ENCODE results near the gene SAMD11. TPM values are rescaled to one million over a fixed set of nuclear protein-coding genes. Genes with fewer than 3 reads are reported as not detected.
"Not testable (repeated sequence)": the region's sequence is repeated elsewhere in the genome, so short reads cannot be mapped to it uniquely, and the experiment has no call there.

SAMD11 gene
- total RNA-seq, 1 experiment from 2014 or later = 11.5 TPM

GRCh38 chr1:985126-985525 lies 61.4 kb downstream of the SAMD11 start:
- DNase-seq (ENCODE audit: low read depth, low spot score) = no peak
- CTCF ChIA-PET = interaction anchor here (0.7 to 2.8 kb wide), 6 partner anchors 8 to 307 kb away, joined by 3 to 18 read pairs (median 4); no protein-coding TSS in a partner anchor
- no peaks in the 10 kb centered on the region for H3K9me2 ChIP-seq (ENCODE audit: insufficient read depth)
- H3K79me2 ChIP-seq (ENCODE audit: insufficient read depth, low read length) = no peaks in the 10 kb centered on the region
- 0 out of 4 replicates have a peak, but pooled peaks cover 0 to 2% of the 10 kb centered on the region in 2 experiments for H3K4me1 ChIP-seq (ENCODE audit: control insufficient read depth in 1 of 2, insufficient read depth in 2 of 2, low read length in 2 of 2)
- RAD21 ChIA-PET (ENCODE audit: low non-redundant PET in 1 of 2, low total read pairs in 2 of 2, uncharacterized antibody in 2 of 2, unreplicated experiment in 2 of 2) = no interaction called here
- H3K4me3 ChIP-seq (replicated peaks in 1 of 2; ENCODE audit: low read depth in 1 of 2, low read length in 2 of 2) = no peak overlapping the region
- POLR2A ChIA-PET = interaction anchor here (1.0 kb wide), 1 partner anchor 13 kb away, joined by 3 read pairs; no protein-coding TSS in a partner anchor
- no peaks in the 10 kb centered on the region for H4K20me1 ChIP-seq (ENCODE audit: insufficient read depth)
- no peak overlapping the region for H3K9ac ChIP-seq (ENCODE audit: low read length)
- no peak for TF ChIP-seq SIN3A (IDR thresholded peaks at IDR 0.05; ENCODE audit: low read depth)
- TF ChIP-seq RAD21 (IDR thresholded peaks at IDR 0.05; ENCODE audit: low read depth) = no peak
- TF ChIP-seq POLR2AphosphoS5 (IDR thresholded peaks at IDR 0.05; ENCODE audit: low read depth, low read length) = no peak
- H3K27me3 ChIP-seq (ENCODE audit: insufficient read depth, low read length) = no peaks in the 10 kb centered on the region
- no peaks in the 10 kb centered on the region for H3K36me3 ChIP-seq (ENCODE audit: control insufficient read depth in 1 of 2, insufficient read depth in 2 of 2, low read length in 2 of 2)
- H3K4me2 ChIP-seq (ENCODE audit: low read length) = no peak overlapping the region
- intact Hi-C loops (cut with micrococcal nuclease) = loop anchor here (2.0 kb wide), 2 partner anchors 16 to 306 kb away; partner anchors contain the start of gene HES4
- H2AFZ ChIP-seq (ENCODE audit: low read depth, low read length, poor library complexity, severe bottlenecking) = no peak overlapping the region
- H3K27ac ChIP-seq (ENCODE audit: low read depth, low read length) = no peak overlapping the region
- ATAC-seq = no peak
- H3K9me3 ChIP-seq (ENCODE audit: control insufficient read depth in 1 of 2, insufficient read depth in 1 of 2, low read depth in 1 of 2, low read length in 2 of 2) = no peaks in the 10 kb centered on the region
- no TSS peak for BruUV-seq (replicated peaks)

- H3K4me3 ChIP-seq (replicated peaks in 1 of 2; ENCODE audit: low read depth in 1 of 2, low read length in 2 of 2); BruUV-seq (replicated peaks); CTCF ChIA-PET; H3K27ac ChIP-seq (ENCODE audit: low read depth, low read length); intact Hi-C loops (cut with micrococcal nuclease); H3K79me2 ChIP-seq (ENCODE audit: insufficient read depth, low read length); H4K20me1 ChIP-seq (ENCODE audit: insufficient read depth); H3K4me2 ChIP-seq (ENCODE audit: low read length); H3K9ac ChIP-seq (ENCODE audit: low read length); RAD21 ChIA-PET (ENCODE audit: low non-redundant PET in 1 of 2, low total read pairs in 2 of 2, uncharacterized antibody in 2 of 2, unreplicated experiment in 2 of 2); H3K4me1 ChIP-seq (ENCODE audit: control insufficient read depth in 1 of 2, insufficient read depth in 2 of 2, low read length in 2 of 2); H3K9me2 ChIP-seq (ENCODE audit: insufficient read depth); DNase-seq (ENCODE audit: low read depth, low spot score); H3K27me3 ChIP-seq (ENCODE audit: insufficient read depth, low read length); H3K36me3 ChIP-seq (ENCODE audit: control insufficient read depth in 1 of 2, insufficient read depth in 2 of 2, low read length in 2 of 2); H3K9me3 ChIP-seq (ENCODE audit: control insufficient read depth in 1 of 2, insufficient read depth in 1 of 2, low read depth in 1 of 2, low read length in 2 of 2); POLR2A ChIA-PET; H2AFZ ChIP-seq (ENCODE audit: low read depth, low read length, poor library complexity, severe bottlenecking); ATAC-seq: not testable (repeated sequence)
Observed at GRCh38 chr1:988061-988460, 64.3 kb downstream of the SAMD11 start.

- H3K4me3 ChIP-seq (replicated peaks in 1 of 2; ENCODE audit: low read depth in 1 of 2, low read length in 2 of 2); intact Hi-C loops (cut with micrococcal nuclease); DNase-seq (ENCODE audit: low read depth, low spot score); CTCF ChIA-PET; H3K4me2 ChIP-seq (ENCODE audit: low read length); H3K27me3 ChIP-seq (ENCODE audit: insufficient read depth, low read length); H3K9ac ChIP-seq (ENCODE audit: low read length); RAD21 ChIA-PET (ENCODE audit: low non-redundant PET in 1 of 2, low total read pairs in 2 of 2, uncharacterized antibody in 2 of 2, unreplicated experiment in 2 of 2); ATAC-seq; H2AFZ ChIP-seq (ENCODE audit: low read depth, low read length, poor library complexity, severe bottlenecking); H3K36me3 ChIP-seq (ENCODE audit: control insufficient read depth in 1 of 2, insufficient read depth in 2 of 2, low read length in 2 of 2); H3K27ac ChIP-seq (ENCODE audit: low read depth, low read length); H3K4me1 ChIP-seq (ENCODE audit: control insufficient read depth in 1 of 2, insufficient read depth in 2 of 2, low read length in 2 of 2); H3K9me3 ChIP-seq (ENCODE audit: control insufficient read depth in 1 of 2, insufficient read depth in 1 of 2, low read depth in 1 of 2, low read length in 2 of 2); H4K20me1 ChIP-seq (ENCODE audit: insufficient read depth); H3K9me2 ChIP-seq (ENCODE audit: insufficient read depth); BruUV-seq (replicated peaks); H3K79me2 ChIP-seq (ENCODE audit: insufficient read depth, low read length); POLR2A ChIA-PET: not testable (repeated sequence)
Observed at GRCh38 chr1:991275-991674, 67.6 kb downstream of the SAMD11 start.
